H1 (cell line): ENCODE results near the gene HRCT1. TPM values are rescaled to one million over a fixed set of nuclear protein-coding genes. Genes with fewer than 3 reads are reported as not detected.

Source experiments
- CTCF ChIA-PET: fragments of 300-600 bp; sonication (Branson Sonifier 250); formaldehyde crosslinking; loops from one replicate; lab custom pipeline; 2021; ENCODE audit not compliant: partially characterized antibody; lab: Charles Lee
- POLR2A ChIA-PET: fragments of 300-600 bp; sonication (Branson Sonifier 250); formaldehyde crosslinking; loops from one replicate; lab custom pipeline; 2021; ENCODE audit warnings: inconsistent platforms; ENCODE audit not compliant: partially characterized antibody; lab: Charles Lee
- DNase-seq, 2 experiments: peaks; one replicate each; pipeline versions ENCODE4 v3.0.0 to v3.0.0-alpha.2; 2010 to 2022; ENCODE audit warnings: low spot score in 2 of 2, low read depth in 1 of 2, mixed read lengths in 1 of 2
- FAIRE-seq: peaks from 2 replicates; lab custom pipeline; 2011; peaks lifted over from hg19 to GRCh38; lab: Jason Lieb, UNC
- H2AFZ ChIP-seq: 2 replicates; pipeline ENCODE4 v1.8.1; 2012; ENCODE audit warnings: low read length, inconsistent platforms
- H2AK5ac ChIP-seq: 2 replicates; pipeline ENCODE4 v1.6.1; 2013; ENCODE audit warnings: low read depth, low read length
- H2BK120ac ChIP-seq: replicated peaks from 2 replicates; pipeline ENCODE3; 2013; ENCODE audit warnings: low read depth, low read length, inconsistent platforms
- H2BK12ac ChIP-seq: 2 replicates; pipeline ENCODE4 v1.6.1; 2013; ENCODE audit warnings: low read depth, low read length
- H2BK15ac ChIP-seq: 2 replicates; pipeline ENCODE4 v1.6.1; 2013; ENCODE audit warnings: low read length
- H2BK20ac ChIP-seq: 2 replicates; pipeline ENCODE4 v1.6.1; 2013; ENCODE audit warnings: low read length
- H2BK5ac ChIP-seq: 2 replicates; pipeline ENCODE4 v1.6.1; 2013; ENCODE audit warnings: low read depth, low read length
- H3K14ac ChIP-seq: 2 replicates; pipeline ENCODE4 v1.6.1; 2013; ENCODE audit warnings: inconsistent platforms; ENCODE audit not compliant: insufficient read length
- H3K18ac ChIP-seq: 2 replicates; pipeline ENCODE4 v1.6.1; 2013; ENCODE audit warnings: low read length; ENCODE audit errors: extremely low read depth
- H3K23ac ChIP-seq: 2 replicates; pipeline ENCODE4 v1.6.1; 2013; ENCODE audit warnings: inconsistent platforms; ENCODE audit not compliant: insufficient read length
- H3K23me2 ChIP-seq: 2 replicates; pipeline ENCODE4 v1.6.1; 2013; ENCODE audit warnings: low read depth, low read length
- H3K27ac ChIP-seq: 2 replicates; pipeline ENCODE4 v1.6.1; 2011; ENCODE audit warnings: low read depth, low read length, inconsistent platforms
- H3K27me3 ChIP-seq, 4 experiments: replicated peaks in 1 of 4; 1 replicate in 1 of 4; 2 replicates in 3 of 4; pipeline versions ENCODE4 v1.6.1 to v1.8.1; 2011 to 2013; ENCODE audit warnings: low read length in 3 of 4, mild to moderate bottlenecking in 3 of 4, inconsistent platforms in 2 of 4, mixed read lengths in 2 of 4, moderate library complexity in 1 of 4; ENCODE audit not compliant: control insufficient read depth in 3 of 4, insufficient read depth in 3 of 4; ENCODE audit errors: extremely low read depth in 1 of 4
- H3K36me3 ChIP-seq, 4 experiments: 2 replicates each; pipeline versions ENCODE4 v1.6.1 to v1.8.1; 2011 to 2013; ENCODE audit warnings: mild to moderate bottlenecking in 4 of 4, low read length in 3 of 4, moderate library complexity in 2 of 4, control low read depth in 1 of 4, inconsistent platforms in 1 of 4; ENCODE audit not compliant: insufficient read depth in 4 of 4, control insufficient read depth in 2 of 4
- H3K4ac ChIP-seq: replicated peaks from 2 replicates; pipeline ENCODE3; 2013; ENCODE audit warnings: low read length, low read depth, mixed read lengths, inconsistent platforms; ENCODE audit not compliant: insufficient read length
- H3K4me1 ChIP-seq, 4 experiments: replicated peaks in 1 of 4; 1 replicate in 1 of 4; 2 replicates in 3 of 4; pipeline versions ENCODE4 v1.6.1 to v1.8.1; 2011 to 2013; ENCODE audit warnings: low read length in 3 of 4, inconsistent platforms in 2 of 4, mixed read lengths in 1 of 4; ENCODE audit not compliant: insufficient read depth in 4 of 4, control insufficient read depth in 3 of 4
- H3K4me2 ChIP-seq, 2 experiments: 2 replicates each; pipeline versions ENCODE4 v1.6.1 to v1.8.1; 2011 to 2013; ENCODE audit warnings: low read depth in 2 of 2, low read length in 2 of 2, control low read depth in 1 of 2, inconsistent platforms in 1 of 2, mild to moderate bottlenecking in 1 of 2; ENCODE audit not compliant: insufficient read depth in 1 of 2
- H3K4me3 ChIP-seq, 4 experiments: fragments of 200-600, 300-600 bp in 1 of 4; sonication (generic), shearing (Covaris generic), sonication (Bioruptor Twin) in 1 of 4; 2 replicates each; pipeline versions ENCODE4 v1.5.1 to v1.8.1; 2011 to 2016; ENCODE audit warnings: low read length in 4 of 4, low read depth in 3 of 4, control low read depth in 2 of 4, inconsistent platforms in 2 of 4, mild to moderate bottlenecking in 2 of 4, mixed read lengths in 1 of 4, moderate library complexity in 1 of 4; ENCODE audit not compliant: insufficient read depth in 2 of 4; ENCODE audit errors: extremely low read depth in 1 of 4
- H3K56ac ChIP-seq: replicated peaks from 2 replicates; pipeline ENCODE3; 2013; ENCODE audit warnings: low read depth, mild to moderate bottlenecking, mixed read lengths, low read length, inconsistent platforms; ENCODE audit not compliant: insufficient read length
- H3K79me1 ChIP-seq: 2 replicates; pipeline ENCODE4 v1.6.1; 2013; ENCODE audit warnings: low read depth, low read length, control low read depth
- H3K79me2 ChIP-seq, 2 experiments: 2 replicates each; pipeline versions ENCODE4 v1.6.1 to v1.8.1; 2012 to 2013; ENCODE audit warnings: low read length in 2 of 2, mild to moderate bottlenecking in 2 of 2, inconsistent platforms in 1 of 2; ENCODE audit not compliant: insufficient read depth in 2 of 2, control insufficient read depth in 1 of 2
- H3K9ac ChIP-seq, 4 experiments: replicated peaks in 1 of 4; 1 replicate in 1 of 4; 2 replicates in 3 of 4; pipeline versions ENCODE4 v1.6.1 to v1.8.1; 2011 to 2013; ENCODE audit warnings: low read depth in 3 of 4, low read length in 3 of 4, control low read depth in 2 of 4, mild to moderate bottlenecking in 2 of 4, moderate library complexity in 2 of 4, inconsistent platforms in 1 of 4; ENCODE audit errors: extremely low read depth in 1 of 4
- H3K9me3 ChIP-seq, 2 experiments: 2 replicates each; pipeline versions ENCODE4 v1.6.1 to v1.8.1; 2012 to 2013; ENCODE audit warnings: mild to moderate bottlenecking in 2 of 2, moderate library complexity in 2 of 2, control low read depth in 1 of 2, inconsistent platforms in 1 of 2, low read depth in 1 of 2, low read length in 1 of 2, mixed read lengths in 1 of 2; ENCODE audit not compliant: insufficient read depth in 2 of 2
- H4K20me1 ChIP-seq, 2 experiments: replicated peaks in 1 of 2; 2 replicates each; pipeline versions ENCODE3 to v1.8.1; 2011 to 2013; ENCODE audit warnings: inconsistent platforms in 2 of 2, low read length in 2 of 2, mild to moderate bottlenecking in 1 of 2; ENCODE audit not compliant: insufficient read depth in 2 of 2, control insufficient read depth in 1 of 2
- H4K5ac ChIP-seq: 2 replicates; pipeline ENCODE4 v1.6.1; 2013; ENCODE audit warnings: low read length, low read depth, mixed read lengths, inconsistent platforms; ENCODE audit not compliant: insufficient read length
- H4K8ac ChIP-seq: 2 replicates; pipeline ENCODE4 v1.8.0; 2013; ENCODE audit warnings: mild to moderate bottlenecking, moderate library complexity, low read length, inconsistent platforms; ENCODE audit not compliant: insufficient read depth; ENCODE audit errors: extremely low read depth
- H4K91ac ChIP-seq: replicated peaks from 2 replicates; pipeline ENCODE3; 2013; ENCODE audit warnings: low read length, mixed read lengths, inconsistent platforms; ENCODE audit not compliant: insufficient read length
- CTBP2 ChIP-seq: IDR thresholded peaks from 2 replicates; pipeline ENCODE4 v1.7.0; 2011; ENCODE audit warnings: borderline replicate concordance, mild to moderate bottlenecking, moderate library complexity, mixed read lengths, low read length; ENCODE audit not compliant: insufficient read depth, insufficient read length
- EZH2 ChIP-seq: fragments of 200-600 bp; sonication (generic); IDR thresholded peaks from 2 replicates; pipeline ENCODE4 v1.7.1; 2012; ENCODE audit warnings: low read depth, mild to moderate bottlenecking, moderate library complexity, low read length, inconsistent platforms; ENCODE audit not compliant: severe bottlenecking
- JUND ChIP-seq: IDR thresholded peaks from 2 replicates; pipeline ENCODE4 v1.6.1; 2011; ENCODE audit warnings: mild to moderate bottlenecking, improper control_type of control experiment, low read length
- SIRT6 ChIP-seq: IDR thresholded peaks from one replicate; pipeline ENCODE4 v1.7.1; 2012; ENCODE audit warnings: low read length, inconsistent platforms
- WGBS, 2 experiments: shearing (Covaris generic) in 1 of 2; methylation state at CpG; one replicate each; pipeline versions ENCODE4 v1.1.6 to v1.1.7; 2013 to 2015; ENCODE audit warnings: low lambda C conversion rate in 2 of 2, mixed read lengths in 2 of 2, inconsistent platforms in 1 of 2, low coverage in 1 of 2, missing lambda C conversion rate in 1 of 2; ENCODE audit not compliant: insufficient replicate concordance in 2 of 2, insufficient coverage in 1 of 2, insufficient read length in 1 of 2; ENCODE audit errors: extremely low coverage in 1 of 2, missing lambda C conversion rate in 1 of 2; 5-methylcytosine and 5-hydroxymethylcytosine counted together
- polyA plus RNA-seq, 7 experiments: library from polyadenylated mRNA; depleted of rRNA in 3 of 7; stranded (reverse) in 5 of 7; unstranded in 2 of 7; fragments of >200 nt in 5 of 7; fragments of 200-250 nt in 2 of 7; gene quantifications; 1 replicate in 5 of 7; 2 replicates in 1 of 7; 4 replicates in 1 of 7; pipeline versions ENCODE4 v1.2.1 to v1.2.3, GENCODE V29; 2011 to 2013; ENCODE audit warnings: missing spikeins in 2 of 7, mixed read lengths in 2 of 7
- total RNA-seq: library from RNA; stranded (reverse); fragmentation: NEBNext Ultra II Directional; extraction: Animal tissue kit (Norgen Biotek cat#: 25700); gene quantifications from 2 replicates; pipeline ENCODE4 v1.2.1, GENCODE V29; 2021

The HRCT1 gene
- total and polyA plus RNA-seq, 2 of the 8 experiments (the other 6 are each of a cell fraction or from before 2014, with no cell fraction given): not detected

DNA sequence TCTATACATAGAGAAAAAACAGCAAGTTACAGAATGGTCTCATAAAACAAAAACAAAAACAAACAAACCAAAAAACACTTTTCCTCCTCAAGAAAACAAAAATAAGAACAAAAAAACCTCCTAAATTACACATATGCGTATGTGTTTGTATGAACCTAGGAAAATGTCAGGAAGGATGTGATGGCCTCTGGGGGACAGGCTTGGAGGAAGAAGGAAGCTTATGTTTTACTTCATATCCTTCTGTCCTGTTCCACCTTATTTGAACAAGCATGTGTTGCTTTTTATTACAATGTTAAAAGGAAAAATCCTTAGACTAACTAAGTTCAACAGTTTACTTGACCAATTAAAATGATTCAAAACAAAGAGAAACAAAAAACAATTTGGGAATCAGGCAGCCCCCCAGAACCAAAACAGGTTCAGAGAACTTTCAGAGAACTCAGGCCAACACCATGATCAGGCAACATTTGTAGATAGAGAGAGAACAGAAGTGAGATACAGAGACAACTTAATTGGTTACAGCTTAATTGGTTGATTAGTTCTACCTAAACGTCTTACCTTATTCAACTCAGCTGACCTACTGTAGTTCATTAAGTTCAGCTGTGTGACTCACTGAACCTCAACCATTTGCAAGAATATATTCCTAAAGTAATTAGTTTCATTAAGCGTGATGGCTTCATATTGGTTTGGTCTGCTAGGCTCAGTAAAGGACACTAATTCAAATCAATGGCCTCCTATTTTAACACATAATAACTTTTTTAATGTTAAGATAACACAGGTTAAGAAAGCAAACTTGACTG is 13.4 kb downstream of the HRCT1 start:
- H3K27me3 ChIP-seq: no peaks in the 10 kb centered on the region
- no peaks in the 10 kb centered on the region for H3K79me1 ChIP-seq
- peaks cover 0 to 4% (median 0%) of the 10 kb centered on the region in 4 experiments; a peak in 3 of 7 replicates for H3K4me1 ChIP-seq
- no peak overlapping the region for H3K4me2 ChIP-seq
- no peak overlapping the region for H3K14ac ChIP-seq
- ChIA-PET CTCF (interaction anchor here (0.8 to 2.5 kb wide), 6 partner anchors 14 to 119 kb away, joined by 3 to 7 read pairs (median 4); no protein-coding TSS in a partner anchor), POLR2A (interaction anchor here (0.9 kb wide), 1 partner anchor 27 kb away, joined by 4 read pairs; no protein-coding TSS in a partner anchor)
- no peak overlapping the region for H2BK15ac ChIP-seq
- H4K91ac ChIP-seq: no peak overlapping the region
- no peak overlapping the region for H2BK12ac ChIP-seq
- no peak overlapping the region for H3K56ac ChIP-seq
- WGBS, 2 experiments: 94% methylated on average over 3 of the region's 3 CpGs; no CpG with 5 or more reads in 1 of the 2 experiments
- H3K9me3 ChIP-seq: no peaks in the 10 kb centered on the region
- H2AFZ ChIP-seq: no peak overlapping the region
- no peaks in the 10 kb centered on the region for H3K23me2 ChIP-seq
- H4K20me1 ChIP-seq: no peaks in the 10 kb centered on the region
- no peak overlapping the region for H3K4me3 ChIP-seq
- no peaks in the 10 kb centered on the region for H3K79me2 ChIP-seq
- DNase-seq: no peak
- H3K9ac ChIP-seq: no peak overlapping the region
- H3K4ac ChIP-seq: no peak overlapping the region
- no peak overlapping the region for H4K8ac ChIP-seq
- H4K5ac ChIP-seq: no peak overlapping the region
- no peak overlapping the region for H3K18ac ChIP-seq
- no peak overlapping the region for H3K27ac ChIP-seq
- no peak overlapping the region for H2BK5ac ChIP-seq
- no peak overlapping the region for H3K23ac ChIP-seq
- no peak overlapping the region for H2BK120ac ChIP-seq
- FAIRE-seq: no peak
- H2AK5ac ChIP-seq: no peak overlapping the region
- H3K36me3 ChIP-seq: no peaks in the 10 kb centered on the region
- H2BK20ac ChIP-seq: no peak overlapping the region
- no peak for TF ChIP-seq CTBP2
- no peak for TF ChIP-seq EZH2
- TF ChIP-seq JUND: no peak
- no peak for TF ChIP-seq SIRT6
